Fibroblast of skin of back (primary cell): ENCODE results near the gene REX1BD.

ENCODE experiments used
- DNase-seq: peaks from one replicate; pipeline ENCODE4 v3.0.0-alpha.2; 2013

The REX1BD gene

GRCh38 chr19:18616023-18616422 lies 27.4 kb downstream of the REX1BD start:
- DNase-seq: no peak

DNA sequence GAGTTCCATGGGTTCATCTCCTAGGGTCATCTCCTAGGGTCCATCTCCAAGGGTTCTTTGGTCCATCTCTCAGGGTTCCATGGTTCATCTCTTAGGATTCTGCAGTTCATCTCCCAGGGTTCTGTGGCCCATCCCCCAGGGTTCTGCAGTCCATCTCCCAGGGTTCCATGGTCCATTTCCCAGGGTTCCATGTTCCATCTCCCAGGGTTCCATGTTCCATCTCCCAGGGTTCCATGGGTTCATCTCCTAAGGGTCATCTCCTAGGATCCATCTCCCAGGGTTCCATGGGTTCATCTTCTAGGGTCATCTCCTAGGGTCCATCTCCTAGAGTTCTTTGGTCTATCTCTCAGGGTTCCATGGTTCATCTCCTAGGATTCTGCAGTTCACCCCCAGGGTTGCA lies 29.0 kb downstream of the REX1BD start:
- no peak for DNase-seq

DNA sequence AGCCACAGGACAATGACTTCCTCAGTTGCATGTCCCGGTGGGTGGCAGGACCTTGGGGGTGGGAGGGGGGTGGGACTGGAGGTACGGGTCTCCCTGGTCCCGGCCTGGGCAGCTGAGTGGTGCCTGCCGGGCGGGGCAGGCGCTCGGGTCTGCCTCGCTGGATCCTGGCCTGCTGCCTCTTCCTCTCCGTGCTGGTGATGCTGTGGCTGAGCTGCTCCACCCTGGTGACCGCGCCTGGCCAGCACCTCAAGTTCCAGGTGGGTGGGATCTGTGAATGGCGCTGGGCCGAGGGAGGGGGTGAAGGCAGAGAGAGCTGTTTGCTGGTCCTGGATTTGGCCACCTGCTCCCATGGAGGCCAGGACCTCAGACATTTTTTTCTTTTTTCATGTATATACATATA lies 29.6 kb downstream of the REX1BD start:
- DNase-seq: no peak

DNA sequence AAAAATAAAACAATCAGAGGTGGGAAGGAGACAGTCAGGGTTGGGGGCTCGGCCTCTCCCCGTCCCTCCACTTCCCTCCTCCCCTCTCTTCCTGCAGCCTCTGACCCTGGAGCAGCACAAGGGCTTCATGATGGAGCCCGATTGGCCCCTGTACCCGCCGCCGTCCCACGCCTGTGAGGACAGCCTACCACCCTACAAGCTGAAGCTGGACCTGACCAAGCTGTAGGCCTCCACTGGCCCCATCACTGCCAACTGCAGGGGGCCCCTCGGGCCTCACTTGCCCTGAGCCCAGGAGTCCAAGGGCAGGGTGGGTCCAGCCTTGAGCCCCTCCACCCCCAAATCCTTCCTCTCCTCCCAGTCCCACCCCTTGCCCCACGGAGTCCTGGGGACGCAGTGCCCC lies 31.7 kb downstream of the REX1BD start:
- no peak for DNase-seq

DNA sequence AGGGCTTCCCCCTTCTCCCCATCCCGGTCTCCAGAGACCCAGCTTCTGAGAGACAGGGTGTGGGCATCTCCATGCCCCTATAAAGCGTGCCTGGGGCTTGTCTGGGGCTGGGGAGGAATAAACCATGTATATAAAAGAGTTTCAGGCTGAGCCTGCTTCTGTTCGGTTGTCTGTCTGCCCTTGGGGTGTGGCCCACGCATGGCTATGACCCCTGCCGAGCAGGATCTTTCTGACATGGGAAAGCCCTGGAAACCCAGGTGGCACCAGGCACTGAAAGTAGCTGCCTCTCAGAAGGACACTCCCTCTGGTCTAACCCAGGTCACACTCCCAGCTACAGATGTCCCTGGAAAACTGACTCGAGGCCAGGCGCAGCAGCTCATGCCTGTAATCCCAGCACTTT lies 32.3 kb downstream of the REX1BD start:
- DNase-seq: no peak

DNA sequence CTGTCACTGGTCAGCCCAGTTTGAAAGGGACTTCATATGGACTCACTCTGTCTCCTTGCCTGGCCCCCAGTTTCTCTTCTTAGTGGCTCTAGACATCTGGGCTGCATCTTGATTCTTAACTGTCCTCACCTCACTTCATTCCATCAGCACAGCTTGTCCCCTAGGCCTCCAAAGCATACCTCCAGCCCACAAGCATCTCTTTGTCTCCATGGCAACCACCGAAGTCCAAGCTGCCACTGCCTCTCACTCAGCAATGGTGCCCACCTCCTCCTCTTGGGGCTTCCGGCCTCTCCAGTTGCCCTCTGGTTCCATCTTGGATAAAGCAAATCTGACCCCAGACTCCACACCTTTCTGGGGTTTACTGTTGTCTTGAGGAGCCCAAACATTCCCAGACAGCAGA lies 38.3 kb downstream of the REX1BD start:
- no peak for DNase-seq

- no peak for DNase-seq
Observed at GRCh38 chr19:18629166-18630088, 40.8 kb downstream of the REX1BD start.

DNA sequence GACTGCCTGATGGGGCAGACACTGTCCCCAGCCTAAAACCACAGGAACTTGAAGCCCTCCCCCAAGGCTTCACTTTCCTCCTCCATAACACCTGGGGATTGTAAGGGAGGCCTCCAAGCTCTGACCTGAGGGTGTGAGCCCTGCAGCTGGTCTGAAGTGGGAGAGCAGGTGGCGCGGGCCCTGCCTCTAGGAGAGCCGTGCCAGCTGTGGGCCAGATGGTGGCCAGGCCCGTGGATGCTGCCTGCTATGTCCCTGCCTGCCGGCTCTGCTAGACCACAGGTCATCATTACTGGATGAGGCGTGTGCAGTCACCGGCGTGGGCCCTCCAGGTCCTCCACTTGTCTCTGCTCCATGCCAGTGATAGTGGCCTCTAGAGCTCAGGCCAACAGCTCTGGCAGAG lies 44.7 kb downstream of the REX1BD start:
- DNase-seq: no peak

- no peak for DNase-seq
Observed at GRCh38 chr19:18634612-18635297, 46.2 kb downstream of the REX1BD start.

DNA sequence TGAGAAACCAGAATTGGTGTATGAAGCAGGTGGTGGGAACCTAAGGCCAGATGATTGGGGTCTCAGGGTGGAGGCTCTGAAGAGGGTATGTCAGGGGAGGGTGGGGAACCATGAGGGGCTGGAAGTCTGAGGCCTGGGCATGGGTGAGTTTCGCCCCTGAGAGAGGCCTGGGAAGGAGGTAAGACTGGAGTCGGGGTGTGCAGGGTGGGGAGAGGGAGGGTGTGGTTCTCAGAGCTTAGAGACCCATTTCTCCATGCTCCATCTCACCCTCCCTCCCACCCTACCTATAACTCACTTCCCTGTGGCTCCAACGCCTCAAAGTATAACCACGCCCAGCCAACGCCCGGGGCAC lies 47.2 kb downstream of the REX1BD start:
- no peak for DNase-seq

GRCh38 chr19:18636183-18636968 lies 47.8 kb downstream of the REX1BD start:
- DNase-seq: peak; percentile 92

DNA sequence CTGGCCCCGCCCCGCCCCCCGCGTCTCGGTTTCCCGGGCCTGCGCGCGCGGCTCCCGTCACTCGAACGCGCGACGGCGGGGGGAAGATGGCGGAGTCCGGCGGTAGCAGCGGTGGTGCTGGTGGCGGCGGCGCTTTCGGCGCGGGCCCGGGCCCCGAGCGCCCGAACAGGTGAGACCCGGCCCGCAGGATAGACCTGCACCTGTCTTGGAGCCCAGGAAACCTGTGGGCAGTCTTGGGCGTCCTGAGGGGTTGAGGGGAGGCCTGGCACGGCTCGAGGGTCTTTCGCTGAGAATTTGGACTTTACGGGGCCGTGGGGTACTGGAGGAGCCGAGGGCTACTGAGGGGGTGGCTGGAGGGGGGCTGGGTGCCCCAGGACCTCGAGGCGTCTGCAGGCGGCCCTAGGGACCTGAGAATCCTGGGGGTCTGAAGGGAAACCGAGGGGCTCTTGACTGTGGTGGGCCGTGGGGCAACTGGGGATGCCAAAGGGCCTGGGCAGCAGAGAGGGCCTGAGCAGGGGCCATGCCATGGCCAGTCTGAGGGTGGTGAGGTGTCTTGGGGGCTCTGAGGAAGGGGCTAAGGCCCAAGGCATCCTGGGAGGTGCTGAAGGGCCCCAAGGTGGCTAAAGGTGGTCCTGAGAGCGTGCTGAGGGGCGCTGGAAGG lies 48.5 kb downstream of the REX1BD start, which contains the start of gene KLHL26:
Gene KLHL26 (plus strand): TSS at position 60 of the 661 bp plus-strand sequence. CDS start 27 bp downstream, at position 87.
- DNase-seq: no peak

DNA sequence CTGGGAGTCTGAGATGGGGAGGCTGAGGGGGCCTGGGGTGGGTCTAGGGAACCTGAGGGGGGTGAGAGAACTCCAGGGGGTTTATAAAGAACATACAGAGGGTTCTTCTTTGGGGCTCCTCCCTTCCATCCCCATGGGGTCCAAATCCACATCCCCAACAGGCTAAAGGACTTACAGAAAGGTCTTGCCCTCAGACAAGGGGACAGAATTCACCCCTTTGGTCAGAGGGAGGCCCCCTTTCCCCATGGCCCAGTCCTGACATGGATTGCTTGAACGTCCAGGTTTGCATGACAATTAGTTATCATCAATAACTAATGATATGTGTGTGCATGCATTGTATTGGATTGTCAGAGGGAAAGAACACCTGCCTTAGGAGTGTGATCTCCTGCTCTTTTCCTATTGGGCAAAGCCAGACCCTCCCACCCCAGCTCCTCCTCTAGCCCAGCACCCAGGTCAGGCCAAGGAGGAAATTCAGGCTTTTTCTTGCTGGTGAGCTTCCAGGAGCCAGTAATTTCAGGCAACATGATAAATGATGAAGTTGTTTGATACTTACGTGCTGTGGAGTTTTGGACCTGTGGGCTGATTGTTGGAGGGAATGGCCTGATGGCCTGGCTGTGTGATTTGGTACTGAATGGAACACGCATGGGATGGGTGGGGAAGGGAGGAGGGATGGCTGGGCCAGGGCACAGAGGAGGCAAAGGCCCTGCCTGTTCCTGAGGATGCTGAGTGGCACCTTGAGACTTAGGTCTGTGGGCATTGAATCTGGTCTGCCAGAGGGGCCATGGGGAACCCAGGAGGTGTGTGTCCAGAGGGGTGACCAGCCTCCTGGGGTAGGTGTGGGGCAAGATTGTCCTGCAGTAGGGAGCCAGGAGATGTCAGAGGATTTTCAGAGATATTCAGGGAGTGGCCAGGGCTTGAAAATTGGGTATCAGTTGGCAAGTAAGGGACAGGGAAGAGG lies 49.4 kb downstream of the REX1BD start:
- no peak for DNase-seq

GRCh38 chr19:18639706-18640243 lies 51.2 kb downstream of the REX1BD start:
- no peak for DNase-seq
